HG03378 (cell line): Measurements from ENCODE around the gene UBE2D3.

Source experiments
- ATAC-seq: cut with Tn5 transposase; IDR thresholded peaks from one replicate; pipeline ENCODE4 v1.9.1; 2021; ENCODE audit warnings: mild to moderate bottlenecking, moderate library complexity; ENCODE audit not compliant: unreplicated experiment

Gene UBE2D3

GRCh38 chr4:102758241-102759160 lies 68.8 kb downstream of the UBE2D3 start:
- no peak for ATAC-seq

DNA sequence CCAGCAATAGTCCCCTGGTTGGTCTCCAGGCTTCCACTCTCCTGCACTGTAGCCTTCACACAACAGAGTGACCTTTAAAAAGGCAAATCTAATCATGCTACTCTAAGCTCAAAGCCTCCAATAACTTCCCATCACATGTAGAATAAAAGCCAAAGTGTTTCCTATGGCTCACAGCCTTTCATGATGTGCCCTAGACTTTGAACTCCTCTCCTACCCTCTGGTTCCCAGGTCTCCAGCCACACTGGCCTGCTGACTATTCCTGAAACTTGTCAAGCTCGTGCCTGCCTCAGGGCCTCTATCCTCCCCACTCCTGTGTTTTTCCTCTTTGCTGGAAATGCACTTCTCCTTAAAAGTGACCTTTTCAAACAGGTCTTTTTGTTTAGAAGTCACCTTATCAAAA lies 69.7 kb downstream of the UBE2D3 start:
- no peak for ATAC-seq

- no peak for ATAC-seq
Measured at GRCh38 chr4:102754044-102754443, 73.3 kb downstream of the UBE2D3 start.

GRCh38 chr4:102751941-102752340 lies 75.4 kb downstream of the UBE2D3 start:
- ATAC-seq: no peak
